Measurements from ENCODE around the gene BCAR1.

The BCAR1 gene

DNA sequence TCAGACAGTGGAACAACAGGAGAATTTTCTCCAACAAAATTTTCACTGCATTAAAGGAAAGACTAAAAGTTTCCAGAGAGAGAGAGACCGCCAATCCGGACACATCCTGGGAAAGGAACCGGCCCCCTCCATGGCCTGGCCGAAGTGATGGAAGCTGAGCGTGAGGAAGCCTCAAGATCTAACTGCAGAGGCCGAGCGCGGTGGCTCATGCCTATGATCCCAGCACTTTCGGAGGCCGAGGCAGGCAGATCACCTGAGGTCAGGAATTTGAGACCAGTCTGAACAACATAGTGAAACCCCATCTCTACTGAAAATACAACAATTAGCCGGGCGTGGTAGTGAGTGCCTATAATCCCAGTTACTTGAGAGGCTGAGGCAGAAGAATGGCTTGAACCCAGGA is 48.3 kb downstream of the BCAR1 start:
- DNase-seq: no peak

DNA sequence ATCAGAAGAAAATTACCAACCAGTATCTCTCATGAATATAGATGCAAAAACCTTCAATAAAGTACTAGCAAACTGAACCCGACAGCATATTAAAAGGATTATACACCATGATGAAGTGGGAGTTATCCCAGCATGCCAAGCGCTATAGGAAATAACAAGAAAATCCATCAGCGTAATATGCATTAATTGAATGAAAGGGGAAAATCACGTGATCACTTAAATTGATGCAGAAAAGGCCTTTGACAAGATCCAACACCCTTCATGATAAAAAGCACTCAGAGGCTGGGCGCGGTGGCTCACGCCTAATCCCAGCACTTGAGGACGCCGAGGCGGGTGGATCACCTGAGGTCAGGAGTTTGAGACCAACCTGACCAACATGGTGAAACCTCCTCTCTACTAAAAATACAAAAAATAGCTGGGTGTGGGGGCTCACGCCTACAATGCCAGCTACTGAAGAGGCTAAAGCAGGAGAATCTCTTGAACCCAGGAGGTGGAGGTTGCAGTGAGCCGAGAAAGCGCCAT is 49.3 kb downstream of the BCAR1 start:
- DNase-seq: no peak

DNA sequence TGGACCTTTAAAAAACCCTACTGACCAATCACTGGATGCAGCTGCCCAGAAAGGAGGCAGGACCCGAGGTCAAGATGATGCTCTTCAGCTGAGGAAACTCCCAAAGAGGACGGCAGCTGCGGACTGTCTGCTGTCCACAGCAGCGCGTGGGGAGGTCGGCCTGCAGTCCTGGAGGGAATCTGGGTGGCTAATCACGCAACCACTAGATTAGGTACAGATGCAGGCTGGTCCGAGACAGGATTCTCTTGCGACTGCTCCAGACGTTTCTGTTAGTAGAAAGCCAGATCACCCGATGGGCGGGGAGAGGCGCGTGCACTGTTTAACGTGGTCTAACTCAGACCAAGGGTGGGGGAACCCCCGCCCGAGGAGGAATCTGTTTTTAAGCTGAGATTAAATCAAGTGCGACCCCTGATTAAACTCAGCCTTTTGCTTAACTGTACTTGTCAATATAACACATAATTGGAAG is 53.3 kb downstream of the BCAR1 start:
- DNase-seq: no peak

DNA sequence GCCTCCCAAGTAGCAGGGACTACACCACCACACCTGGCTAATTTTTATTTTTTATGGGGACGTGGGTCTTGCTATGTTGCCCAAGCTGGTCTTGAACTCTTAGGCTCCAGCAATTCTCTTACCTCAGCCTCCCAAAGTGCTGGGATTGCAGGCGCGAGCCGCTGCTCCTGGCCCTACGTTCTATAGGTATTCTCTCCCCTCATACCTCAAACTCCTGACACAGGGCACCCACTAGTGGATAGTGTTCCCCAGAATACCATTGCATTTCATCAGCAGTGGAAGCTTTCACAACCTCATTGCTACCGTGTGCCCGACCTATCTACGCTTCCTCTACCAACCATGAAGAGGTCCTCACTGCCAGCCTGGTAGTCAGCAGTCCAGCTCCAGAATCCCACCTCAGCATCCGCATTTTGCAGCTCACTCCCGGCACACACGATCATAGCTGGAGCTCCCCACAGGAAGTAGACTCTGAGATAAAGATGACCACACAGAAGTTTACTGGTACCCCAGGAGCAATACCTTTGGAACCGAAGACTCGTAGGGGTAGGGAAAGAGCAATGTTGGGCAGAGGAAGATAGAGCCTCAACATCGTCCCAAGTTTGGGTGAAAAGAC is 53.8 kb downstream of the BCAR1 start:
- DNase-seq: no peak

DNA sequence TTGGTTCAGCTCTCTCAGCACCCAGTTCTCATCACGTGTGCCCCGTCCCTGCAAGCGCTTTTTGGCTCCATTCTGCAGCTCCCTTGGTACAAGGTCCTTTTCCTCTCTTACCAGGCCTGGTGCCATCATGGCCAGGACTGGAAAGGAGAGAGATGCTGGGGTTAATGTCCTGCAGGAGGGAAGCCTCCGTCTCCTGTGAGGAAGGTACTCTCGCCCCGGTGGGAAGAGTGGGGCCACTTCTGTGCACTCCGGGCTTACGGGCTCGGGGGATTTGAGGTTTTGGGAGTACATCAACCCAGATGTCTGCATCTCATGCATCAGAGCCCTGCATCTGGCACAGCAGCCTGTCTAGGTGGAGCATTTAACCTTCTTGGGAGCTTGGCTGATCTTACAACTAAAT is 54.6 kb downstream of the BCAR1 start:
- DNase-seq: peak; percentile 36

DNA sequence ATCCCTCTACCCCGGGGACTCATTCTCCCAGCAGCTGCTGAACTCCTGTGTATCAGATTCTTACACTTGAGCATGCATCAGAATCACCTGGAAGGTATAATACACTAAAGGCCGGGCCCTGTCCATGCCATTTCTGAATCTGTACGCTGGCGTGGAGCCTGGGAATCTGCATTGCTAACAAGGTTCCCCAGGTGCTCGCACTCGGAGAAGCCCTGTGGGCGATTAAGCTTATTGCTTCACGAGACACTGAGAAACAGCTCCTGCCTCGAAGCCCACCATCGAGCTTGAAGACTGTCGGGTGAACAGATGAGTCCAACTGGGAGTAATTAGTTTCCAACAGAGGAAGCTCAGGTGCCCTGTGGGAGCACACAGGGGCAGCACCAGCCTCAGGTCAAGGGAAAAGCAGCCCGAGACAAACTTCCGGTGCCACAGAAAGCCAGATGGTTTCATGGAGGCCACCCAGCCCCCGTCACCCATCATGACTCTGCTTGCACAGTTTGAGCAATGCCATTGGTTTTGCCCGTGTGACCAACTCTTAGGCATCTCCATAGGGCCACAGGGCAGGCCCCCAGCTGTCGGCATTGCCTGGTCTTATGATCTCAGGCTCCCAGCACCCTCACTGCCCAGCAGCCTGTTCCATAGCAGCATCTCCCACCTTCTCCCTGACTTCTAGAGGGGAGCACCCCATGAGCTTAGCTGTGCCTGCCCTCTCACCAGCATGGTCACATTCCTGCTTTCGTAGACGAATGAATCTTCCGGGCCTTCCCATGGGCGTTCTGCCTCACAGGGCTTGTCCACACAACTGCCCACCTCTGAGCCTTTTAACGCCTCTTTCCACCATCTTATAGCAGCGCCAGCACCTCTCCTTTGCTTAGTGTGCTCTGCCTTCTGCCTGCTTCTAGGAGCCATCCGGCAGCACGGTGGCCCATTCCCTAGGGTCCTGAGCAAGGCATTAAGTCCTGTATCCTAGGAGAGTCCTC is 55.3 kb downstream of the BCAR1 start:
- DNase-seq: no peak

DNA sequence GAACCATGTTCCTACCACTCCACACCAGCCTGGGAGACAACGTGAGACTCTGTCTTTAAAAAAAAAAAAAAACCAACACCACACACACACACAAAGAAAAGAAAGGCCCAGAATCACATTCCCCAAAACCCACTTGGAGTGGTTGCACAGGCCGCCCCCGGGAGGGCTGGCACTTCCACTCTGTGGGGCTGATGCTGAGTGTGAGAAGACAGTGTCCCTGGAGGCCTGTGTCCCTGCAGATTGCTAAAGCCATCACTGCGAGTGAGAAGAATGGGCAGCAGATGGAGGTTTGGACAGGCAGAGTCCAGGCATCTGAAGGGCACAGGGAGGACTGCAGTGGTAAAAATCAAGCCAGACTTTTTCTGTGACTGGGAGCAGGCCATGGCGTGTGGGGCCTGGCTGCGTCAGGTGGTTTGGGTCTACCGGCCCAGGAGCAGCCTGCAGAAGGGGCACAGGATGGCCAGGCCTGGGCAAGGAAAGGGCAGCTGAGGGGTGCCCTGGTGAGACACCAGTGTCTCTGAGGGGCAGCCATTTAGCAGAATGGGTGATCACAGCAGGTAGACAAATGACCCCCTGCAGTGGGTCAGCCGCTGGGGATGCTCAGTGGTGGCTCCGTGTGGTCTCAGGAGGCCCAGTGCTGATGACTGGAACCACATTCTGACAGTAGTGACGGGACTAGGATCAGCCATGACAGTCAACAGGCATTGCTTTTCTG is 57.5 kb downstream of the BCAR1 start:
- DNase-seq: no peak

DNA sequence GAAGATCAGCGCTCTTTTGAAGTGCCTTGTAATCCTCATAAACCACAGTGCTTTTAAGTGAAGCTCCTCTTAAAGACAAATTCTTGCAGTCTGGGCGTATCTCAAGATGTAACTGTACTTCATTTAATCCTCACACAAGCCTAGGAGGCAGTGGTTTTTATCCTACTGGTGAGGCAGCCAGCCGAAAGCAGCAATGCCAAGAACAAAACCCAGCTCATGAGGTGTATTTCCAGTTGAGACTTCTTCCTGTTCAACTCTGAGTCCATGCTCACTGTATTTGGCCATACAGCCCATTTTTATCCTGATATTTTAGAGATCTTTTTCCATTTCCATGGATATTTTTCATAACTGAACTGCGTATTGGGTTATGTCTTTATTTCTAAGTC is 58.2 kb downstream of the BCAR1 start:
- no peak for DNase-seq

DNA sequence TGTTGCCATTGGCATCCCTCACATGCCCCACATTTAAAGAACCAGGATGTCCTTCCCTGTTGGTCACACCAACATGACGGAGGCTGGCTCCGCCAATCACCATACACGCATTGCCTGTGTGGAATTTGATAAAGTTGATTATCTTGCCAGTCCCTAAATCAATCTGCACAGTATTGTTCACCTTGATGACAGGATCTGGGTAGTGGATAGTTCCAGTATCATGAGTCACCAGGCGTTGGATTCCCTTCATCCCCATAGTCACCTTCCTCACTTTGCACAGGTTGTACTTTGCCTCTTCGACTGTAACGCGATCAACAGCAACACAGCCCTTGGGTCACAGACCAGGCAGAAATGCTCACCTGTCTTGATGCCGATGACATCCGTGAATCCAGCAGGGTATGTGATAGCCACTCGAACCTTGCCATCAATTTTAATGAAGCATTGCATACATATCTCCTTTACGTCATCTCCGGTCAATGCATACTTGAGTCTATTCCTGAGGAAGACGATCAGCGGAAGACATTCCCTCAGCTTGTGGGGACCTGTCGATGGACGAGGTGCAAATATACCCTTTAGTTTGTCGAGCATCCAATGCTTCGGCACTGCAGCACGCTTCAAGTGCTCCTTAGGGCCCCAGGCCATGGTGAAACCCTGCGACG is 58.7 kb downstream of the BCAR1 start:
- no peak for DNase-seq

DNA sequence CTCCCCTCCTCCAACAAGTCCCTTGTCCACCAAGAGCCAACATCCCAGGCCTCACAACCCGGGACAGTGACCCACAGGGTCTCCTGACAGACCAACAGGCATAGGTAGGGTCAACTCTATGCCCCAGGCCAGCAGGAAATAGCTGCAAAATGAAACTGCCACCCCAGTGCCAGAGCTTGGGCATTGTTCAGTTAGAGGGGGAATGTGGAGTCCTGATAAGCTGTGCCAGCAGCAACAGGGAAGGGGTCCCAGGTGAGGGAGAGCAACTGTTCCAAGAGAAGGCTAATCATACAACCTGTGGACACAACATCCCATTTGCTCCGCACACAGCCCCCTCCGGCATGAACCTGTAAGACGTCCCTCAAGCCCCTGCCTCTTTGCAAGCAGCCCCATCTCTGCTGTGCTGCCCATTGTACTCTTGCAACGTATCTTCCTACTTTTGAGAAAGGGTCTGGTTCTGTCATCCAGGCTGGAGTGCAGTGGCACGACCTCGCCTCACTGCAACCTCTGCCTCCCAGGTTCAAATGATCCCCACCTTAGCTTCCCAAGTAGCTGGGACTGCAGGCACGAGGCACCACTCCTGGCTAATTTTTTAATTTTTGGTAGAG is 61.7 kb downstream of the BCAR1 start:
- no peak for DNase-seq

DNA sequence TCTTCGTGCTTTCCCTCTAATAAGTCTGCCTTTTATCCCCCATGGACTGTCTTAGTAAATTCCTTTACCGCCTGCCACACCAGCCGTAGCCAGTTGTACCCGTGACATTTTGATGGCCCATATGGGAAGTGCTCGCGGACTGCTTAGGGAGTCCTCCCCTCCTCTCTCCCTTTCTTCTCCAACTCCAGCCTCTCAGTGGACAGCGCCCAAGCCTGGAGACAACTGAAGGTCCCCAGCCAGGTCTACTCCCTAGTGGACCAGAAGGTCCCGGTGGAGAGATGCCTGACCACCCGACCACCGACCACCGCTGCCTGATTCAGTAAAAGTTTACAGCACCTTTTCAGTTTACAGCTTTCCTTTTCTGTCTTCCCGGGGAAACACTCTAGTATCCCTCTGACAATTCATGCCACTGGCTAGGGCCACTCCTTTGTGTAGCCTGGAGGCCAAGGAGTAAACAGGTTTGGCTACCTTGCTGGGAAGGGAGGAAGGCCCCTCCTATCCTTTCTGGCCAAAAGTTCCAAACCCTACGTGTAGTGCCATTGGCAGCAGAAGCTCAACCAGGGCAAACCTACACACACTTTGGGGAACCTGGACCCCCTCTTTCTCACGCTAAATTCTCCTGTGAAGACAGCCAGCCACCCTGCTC is 62.5 kb downstream of the BCAR1 start:
- no peak for DNase-seq

DNA sequence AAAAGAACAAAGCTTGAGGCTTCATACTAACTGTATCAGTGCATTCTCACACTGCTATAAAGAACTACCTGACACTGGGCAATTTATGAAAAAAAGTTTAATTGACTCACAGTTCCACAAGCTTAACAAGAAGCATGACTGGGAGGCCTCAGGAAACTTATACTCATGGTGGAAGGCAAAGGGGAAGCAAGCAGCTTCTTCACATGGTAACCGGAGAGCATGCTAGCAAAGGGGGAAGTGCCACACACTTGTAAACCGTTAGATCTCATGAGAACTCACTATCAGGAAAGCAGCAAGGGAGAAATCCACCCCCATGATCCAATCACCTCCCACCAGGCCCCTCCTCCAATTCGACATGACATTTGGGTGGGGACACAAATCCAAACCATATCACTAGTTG is 69.8 kb downstream of the BCAR1 start:
- DNase-seq: no peak

DNA sequence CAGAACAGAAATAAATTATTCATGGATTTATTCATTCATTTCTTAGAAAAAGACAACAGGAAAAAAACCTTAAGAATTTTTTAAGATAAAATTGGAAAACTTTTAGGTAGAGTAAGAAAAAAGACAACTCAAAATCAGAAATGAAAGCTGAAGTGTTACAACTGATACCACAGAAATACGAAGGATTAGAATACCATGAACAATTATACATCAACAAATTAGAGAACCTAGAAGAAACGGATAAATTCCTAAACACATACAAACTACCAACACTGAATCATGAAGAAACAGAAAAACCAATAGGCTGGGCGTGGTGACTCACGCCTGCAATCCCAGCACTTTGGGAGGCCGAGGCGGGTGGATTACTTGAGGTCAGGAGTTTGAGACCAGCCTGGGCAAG is 72.2 kb downstream of the BCAR1 start:
- no peak for DNase-seq
